A549 (cell line): Measurements from ENCODE around the gene CACNA1S.

ENCODE experiments used
- EP300 ChIP-seq, 2 experiments: fragments of >200 bp; sonication (Bioruptor Twin); formaldehyde crosslinking; IDR thresholded peaks; 2 replicates in 1 of 2; 3 replicates in 1 of 2; pipeline ENCODE4 v1.6.1; 2016 to 2017
- HOXA7 ChIP-seq: fragments of 250-450 bp; sonication (Bioruptor Pico); IDR thresholded peaks from 2 replicates; pipeline ENCODE4 v1.5.0; 2020; ENCODE audit warnings: mild to moderate bottlenecking, moderate library complexity
- RFX5 ChIP-seq: fragments of 450-650 bp; IDR thresholded peaks from 2 replicates; pipeline ENCODE4 v1.7.1; 2014; ENCODE audit warnings: antibody characterized with exemption, mild to moderate bottlenecking, moderate library complexity

GRCh38 chr1:201145132-201145531 lies 32.9 kb upstream of the CACNA1S start:
- TF ChIP-seq HOXA7 (CRISPR knock-in tag) (no peak), RFX5 (no peak), EP300 (IDR thresholded peaks at IDR 0.05) (no peak)
